ENCODE data around the gene PSMC3IP.
A peak's percentile ranks its signal among the peaks of the same experiment; 100 is the strongest.

Gene PSMC3IP

DNA sequence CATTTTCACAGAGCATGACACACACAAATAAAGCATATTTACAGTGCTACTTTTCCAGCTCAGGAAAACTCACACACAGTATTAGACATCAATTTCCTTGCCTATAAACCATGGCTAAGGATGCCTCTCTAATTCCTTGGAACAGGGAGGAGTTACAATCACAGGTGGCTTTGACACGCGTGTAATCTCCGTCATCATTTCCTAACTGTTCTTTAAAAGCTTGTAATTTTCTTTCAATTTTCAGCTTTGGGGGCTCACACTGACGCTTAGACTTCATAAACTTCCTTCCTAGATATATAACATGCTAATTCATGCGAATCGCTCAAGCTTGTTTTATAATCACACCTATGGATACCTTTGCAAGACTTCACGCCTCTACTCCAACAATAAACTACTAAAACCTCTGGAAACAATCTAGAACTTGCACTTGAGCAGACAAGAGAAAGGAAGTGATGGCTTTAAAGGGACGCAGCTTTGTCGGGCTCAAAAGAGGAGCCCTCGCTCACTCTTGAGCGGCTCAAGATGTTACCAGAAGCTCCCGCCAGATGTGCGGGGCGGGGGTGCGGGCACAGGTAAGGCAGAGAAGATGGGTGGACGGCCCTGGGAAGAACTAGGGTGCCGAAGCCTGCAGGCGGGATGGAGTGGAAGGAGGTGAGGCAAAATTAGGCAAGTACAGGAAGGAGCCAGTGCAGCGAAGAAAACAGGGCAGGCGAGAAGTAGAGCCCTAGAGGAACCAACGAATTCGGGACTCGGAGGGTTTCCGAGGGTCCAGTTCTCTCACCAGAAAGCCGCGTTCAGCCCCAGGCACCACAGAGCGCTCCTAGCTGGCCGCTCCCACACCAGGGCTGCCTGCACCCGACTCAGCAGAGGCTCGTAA is 31.0 kb upstream of the PSMC3IP start:
- peak; percentile 54 to 70 for DNase-seq
- TF ChIP-seq POLR2A (IDR thresholded peaks at IDR 0.05; ENCODE audit: low read length) (no peak), GATA1 (IDR thresholded peaks at IDR 0.05; ENCODE audit: low read depth, low read length) (no peak)

DNA sequence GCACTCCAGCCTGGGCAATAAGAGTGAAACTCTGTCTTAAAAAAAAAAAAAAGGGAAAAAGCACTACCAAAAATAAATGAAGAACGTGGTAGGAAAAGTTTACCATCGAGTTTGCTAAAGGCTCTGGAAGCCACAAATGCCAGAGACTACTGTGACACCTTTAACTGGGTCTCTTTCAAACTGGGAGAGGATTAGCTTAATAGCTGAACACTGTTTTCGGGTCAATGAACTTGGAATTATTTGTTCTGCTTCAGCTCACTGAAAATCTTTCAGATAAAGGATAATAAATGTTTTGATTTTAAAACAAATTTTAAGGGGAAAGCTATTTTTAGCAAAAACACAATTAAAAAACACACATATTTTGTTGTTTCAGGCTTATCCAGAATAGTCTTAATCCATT is 30.2 kb upstream of the PSMC3IP start:
- TF ChIP-seq POLR2A (IDR thresholded peaks at IDR 0.05; ENCODE audit: low read length) (no peak), GATA1 (IDR thresholded peaks at IDR 0.05; ENCODE audit: low read depth, low read length) (no peak)
- DNase-seq: no peak

DNA sequence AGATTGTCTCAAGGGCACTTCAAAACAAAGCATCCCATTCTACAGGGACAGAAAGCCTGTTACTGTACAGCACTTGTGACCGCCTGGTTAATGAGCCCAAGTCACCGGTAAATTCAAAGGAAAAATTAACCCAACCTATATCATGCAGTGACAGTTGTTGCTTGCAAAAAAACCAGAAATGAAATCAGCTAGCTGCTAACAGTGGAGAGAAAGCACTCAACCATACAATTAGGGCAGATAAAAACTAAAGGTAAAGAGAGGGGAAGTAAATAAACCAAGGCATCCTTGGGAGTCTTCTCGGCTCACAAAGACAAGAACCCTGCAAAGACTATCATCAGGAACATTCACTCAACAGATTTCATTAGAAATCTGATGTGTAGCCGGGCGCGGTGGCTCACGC is 25.8 kb upstream of the PSMC3IP start:
- no peak for DNase-seq
- TF ChIP-seq POLR2A (IDR thresholded peaks at IDR 0.05; ENCODE audit: low read length) (no peak), GATA1 (IDR thresholded peaks at IDR 0.05; ENCODE audit: low read depth, low read length) (no peak)

DNA sequence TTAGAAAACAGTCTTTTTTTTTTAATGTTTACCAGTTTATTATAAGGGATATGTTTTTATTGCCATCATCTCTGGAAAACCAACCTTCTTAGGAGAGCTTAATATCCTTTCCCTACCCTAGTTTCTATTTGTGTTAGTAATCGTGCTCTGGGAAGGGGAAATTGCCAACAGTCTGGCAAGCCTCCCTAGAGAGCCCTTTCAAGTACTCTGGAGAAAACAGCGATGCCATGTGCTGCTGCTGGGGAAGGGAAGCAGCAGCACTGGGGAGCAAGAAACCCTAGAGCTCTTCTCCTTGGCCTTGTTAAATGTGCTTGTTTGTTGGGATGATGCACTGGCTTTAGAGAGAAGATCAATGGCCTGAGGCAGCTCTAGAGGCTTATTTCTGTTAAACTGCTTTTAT is 21.4 kb upstream of the PSMC3IP start:
- TF ChIP-seq POLR2A (IDR thresholded peaks at IDR 0.05; ENCODE audit: low read length): no peak
- no peak for TF ChIP-seq GATA1 (IDR thresholded peaks at IDR 0.05; ENCODE audit: low read depth, low read length)
- DNase-seq: no peak

DNA sequence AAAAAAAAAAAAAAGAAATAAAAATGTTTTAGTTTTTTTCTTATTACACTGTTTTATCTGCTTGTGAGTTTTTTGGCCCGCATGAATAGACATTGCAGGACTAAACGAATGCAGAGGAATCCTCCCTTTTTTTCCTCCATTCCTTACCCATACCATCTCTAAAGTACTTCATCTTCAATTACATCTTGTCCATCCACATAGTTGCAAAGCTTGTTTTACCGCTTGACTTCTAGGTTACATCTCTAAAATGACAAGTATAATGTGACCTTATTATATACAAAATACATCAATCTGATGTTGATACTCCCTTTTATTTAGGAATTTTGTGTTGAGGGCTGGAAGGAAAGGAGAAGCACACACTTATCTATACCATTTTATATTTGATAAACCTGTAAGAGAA is 18.9 kb upstream of the PSMC3IP start:
- DNase-seq: no peak
- no peak for TF ChIP-seq POLR2A (IDR thresholded peaks at IDR 0.05; ENCODE audit: low read length)

DNA sequence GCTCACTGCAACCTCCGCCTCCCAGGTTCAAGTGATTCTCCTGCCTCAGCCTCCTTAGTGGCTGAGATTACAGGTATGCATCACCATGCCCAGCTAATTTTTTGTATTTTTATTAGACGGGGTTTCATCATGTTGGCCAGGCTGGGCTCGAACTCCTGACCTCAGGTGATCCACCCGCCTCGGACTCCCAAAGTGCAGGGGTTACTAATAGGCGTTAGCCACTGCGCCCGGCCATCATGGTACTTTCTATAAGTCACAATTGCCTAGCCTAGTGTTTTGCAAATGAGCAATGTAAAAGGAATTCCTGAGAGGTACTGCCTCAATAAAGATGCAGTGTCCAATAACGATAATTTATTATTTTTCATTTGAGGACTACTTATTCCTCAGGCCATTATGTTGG is 13.9 kb upstream of the PSMC3IP start:
- DNase-seq: no peak
- TF ChIP-seq GATA1 (IDR thresholded peaks at IDR 0.05; ENCODE audit: low read depth, low read length) (no peak), POLR2A (IDR thresholded peaks at IDR 0.05; ENCODE audit: low read length) (no peak)

DNA sequence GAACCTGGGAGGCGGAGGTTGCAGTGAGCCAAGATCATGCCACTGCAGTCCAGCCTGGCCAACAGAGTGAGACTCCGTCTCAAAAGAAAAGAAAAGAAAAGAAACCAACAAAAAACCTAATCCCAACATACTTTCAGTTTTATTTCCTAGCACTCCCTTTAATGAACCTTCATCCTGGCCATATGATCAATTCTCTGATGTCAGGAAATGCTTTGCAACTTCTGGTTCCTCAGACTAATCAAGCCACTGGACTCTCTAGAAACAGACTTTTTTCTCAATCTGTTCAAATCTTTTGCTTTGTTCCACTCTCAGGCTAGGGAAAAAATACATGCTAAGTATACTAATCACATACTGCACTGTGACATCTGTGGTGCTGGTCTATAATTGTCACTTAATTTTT is 13.4 kb upstream of the PSMC3IP start:
- DNase-seq: no peak
- TF ChIP-seq POLR2A (IDR thresholded peaks at IDR 0.05; ENCODE audit: low read length) (no peak), GATA1 (IDR thresholded peaks at IDR 0.05; ENCODE audit: low read depth, low read length) (no peak)

DNA sequence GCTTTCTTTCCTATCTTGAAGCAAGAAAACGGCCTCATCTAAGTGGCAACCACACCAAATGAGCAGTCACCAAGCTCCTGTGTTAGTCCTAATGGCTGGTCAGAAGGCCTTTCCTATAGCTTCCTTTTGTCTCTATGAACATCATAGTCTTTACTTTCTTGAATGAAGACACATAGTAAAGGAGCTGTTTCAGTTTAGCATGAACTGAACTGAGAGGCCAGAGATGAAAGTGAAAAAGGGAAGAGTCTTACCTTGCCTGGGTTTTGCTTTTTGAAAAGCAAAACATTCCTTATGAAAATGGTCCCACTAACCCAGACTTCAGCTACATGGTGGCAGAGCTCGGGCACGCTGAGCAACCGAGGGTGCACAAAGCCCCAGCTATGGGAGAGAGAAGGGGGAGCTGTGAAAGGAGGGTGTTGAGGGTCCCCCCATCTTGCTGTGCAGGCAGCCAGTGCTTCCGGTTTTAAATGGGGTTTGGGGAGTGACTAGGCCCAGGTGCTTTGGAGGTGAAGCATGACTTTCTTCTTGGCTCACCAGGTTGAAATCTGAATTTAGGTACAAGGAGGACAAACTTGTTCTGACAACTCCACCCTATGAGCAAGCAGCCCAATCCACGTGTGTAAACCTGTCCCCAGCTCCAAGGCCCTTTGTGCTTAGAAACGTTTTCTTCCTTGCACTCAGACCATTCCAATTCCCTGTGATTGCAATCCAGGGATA is 9.1 kb upstream of the PSMC3IP start:
- no peak for DNase-seq
- TF ChIP-seq POLR2A (IDR thresholded peaks at IDR 0.05; ENCODE audit: low read length) (no peak), GATA1 (IDR thresholded peaks at IDR 0.05; ENCODE audit: low read depth, low read length) (no peak)

DNA sequence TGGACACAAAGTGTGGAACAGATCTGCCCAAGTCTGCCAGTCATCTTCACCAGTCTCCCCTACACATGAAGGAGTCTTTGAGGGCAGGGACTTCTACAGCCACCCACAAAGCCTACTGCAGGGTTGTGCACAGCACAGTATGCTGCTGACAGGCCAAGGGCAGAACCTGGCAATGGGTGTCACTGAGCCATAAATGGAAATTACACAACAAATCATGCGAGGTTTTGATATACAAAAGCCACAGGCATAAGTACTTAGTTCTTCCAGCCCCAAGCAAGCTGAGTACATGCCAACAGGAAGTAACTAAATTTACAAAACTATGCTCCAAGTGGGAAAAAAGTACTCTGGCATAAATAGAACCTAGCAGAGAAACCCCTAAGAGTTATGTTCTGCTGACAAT is 7.8 kb upstream of the PSMC3IP start:
- no peak for TF ChIP-seq GATA1 (IDR thresholded peaks at IDR 0.05; ENCODE audit: low read depth, low read length)
- no peak for TF ChIP-seq POLR2A (IDR thresholded peaks at IDR 0.05; ENCODE audit: low read length)

DNA sequence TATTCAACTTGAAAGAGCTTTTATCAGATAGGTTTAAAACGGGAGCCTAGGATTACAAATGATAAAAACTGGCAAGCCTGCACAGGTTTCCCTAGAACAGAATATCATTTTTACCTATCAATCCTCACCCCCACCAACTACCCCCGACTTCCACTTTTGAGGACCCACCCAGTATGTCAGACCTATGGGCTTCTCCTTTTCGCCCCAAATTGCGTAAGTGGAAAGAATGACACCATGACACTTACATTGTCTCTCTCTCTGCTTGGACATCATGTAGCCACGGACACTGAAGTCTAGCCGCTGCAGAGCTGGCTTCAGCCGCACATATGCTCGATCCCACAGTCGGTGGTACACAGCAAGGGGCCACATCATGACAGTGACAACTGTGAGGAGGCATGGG is 7.4 kb upstream of the PSMC3IP start:
- DNase-seq: no peak
- TF ChIP-seq GATA1 (IDR thresholded peaks at IDR 0.05; ENCODE audit: low read depth, low read length): no peak
- no peak for TF ChIP-seq POLR2A (IDR thresholded peaks at IDR 0.05; ENCODE audit: low read length)

More for the DNA sequence above, 7.8 kb upstream of the PSMC3IP start:
- DNase-seq: no peak

DNA sequence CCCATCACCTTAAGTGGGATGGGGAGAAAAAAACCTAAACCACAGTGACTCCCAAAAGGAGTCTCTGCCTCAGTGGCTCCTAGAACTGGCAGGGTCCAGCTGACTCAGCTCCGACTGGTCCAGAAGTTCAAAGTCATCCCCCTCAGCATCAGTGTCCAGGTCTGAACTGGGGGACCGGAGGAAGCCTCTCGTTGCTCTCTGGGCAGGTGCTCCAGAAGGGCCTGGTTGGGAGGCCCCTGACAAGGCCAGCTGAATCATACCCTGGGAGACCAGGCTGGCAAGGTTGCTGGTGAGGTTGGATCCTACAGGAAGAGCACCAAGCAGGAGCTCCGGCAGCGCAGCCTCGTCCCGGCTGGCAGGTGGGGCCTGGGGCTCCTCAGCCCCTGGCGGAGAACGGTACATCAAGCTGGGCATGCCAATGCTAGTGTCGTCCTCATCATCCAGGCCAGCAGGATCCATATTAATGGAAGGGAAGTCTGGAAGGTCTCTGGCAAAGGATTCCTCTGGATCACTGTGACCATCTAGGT is 4.3 kb upstream of the PSMC3IP start:
- TF ChIP-seq POLR2A (IDR thresholded peaks at IDR 0.05; ENCODE audit: low read length): no peak
- TF ChIP-seq GATA1 (IDR thresholded peaks at IDR 0.05; ENCODE audit: low read depth, low read length): no peak
- no peak for DNase-seq

DNA sequence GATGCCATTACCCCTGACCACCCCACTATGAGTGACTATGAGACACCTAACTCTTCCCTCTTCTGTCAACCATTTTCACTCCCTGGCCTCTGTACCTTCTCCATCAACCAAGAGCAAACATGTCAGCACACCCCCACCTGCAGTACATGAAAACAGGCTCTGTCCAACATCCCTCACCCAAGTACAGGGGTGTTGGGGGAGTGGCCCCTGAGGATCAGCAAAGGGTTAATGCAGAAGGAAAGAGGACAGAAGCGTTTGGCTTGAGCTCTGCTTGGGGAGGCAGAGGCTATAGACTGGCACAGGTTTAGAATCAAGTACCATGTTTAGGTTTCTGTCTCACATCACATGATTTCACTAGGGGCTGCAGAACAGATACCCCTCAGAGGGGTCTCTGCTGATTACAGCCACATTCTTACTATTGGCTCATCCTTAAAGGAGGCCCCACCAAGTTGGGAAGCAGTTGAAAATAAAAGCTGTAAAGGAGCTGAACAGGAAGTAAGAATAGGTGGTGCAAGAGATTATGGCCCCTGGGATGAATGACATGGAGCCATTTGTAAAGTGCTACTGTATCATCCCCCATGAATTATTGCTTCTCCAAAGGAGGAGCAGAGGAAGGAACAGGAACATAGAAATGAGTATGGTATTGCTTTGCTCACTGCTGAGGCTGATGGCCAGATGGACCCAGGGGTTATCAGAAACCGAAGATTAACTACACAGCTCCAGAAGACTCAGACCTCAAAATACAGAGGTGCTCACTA is 2.4 kb upstream of the PSMC3IP start:
- DNase-seq: no peak
- TF ChIP-seq POLR2A (IDR thresholded peaks at IDR 0.05; ENCODE audit: low read length) (no peak), GATA1 (IDR thresholded peaks at IDR 0.05; ENCODE audit: low read depth, low read length) (no peak)

DNA sequence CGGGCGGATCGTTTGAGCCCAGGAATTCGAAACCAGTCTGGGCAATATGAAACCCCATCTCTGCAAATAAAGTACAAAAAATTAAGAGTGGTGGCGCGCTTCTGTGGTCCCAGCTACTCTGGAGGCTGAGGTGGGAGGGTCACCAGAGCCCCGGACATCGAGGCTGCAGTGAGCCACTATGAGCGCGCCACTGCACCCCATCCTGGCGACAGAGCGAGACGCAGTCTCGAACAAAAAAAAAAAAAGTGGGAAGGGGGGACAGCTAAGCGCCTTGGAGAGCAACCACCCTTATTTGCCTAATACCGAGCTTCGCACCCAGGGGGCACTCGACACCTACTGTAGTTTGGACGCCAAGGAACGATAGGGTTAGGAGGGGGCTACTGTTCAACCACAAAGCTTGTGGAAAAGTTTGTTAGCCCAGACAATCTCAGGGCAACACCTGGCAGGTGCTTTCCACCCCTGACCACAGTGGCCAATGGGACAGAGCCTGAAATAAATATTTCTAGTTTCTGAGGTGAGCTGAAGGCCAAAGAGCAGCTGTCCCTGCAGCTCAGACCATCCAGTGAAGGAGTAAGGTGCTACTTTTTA is 847 bp upstream of the PSMC3IP start:
- peak; percentile 88 to 89 for DNase-seq
- TF ChIP-seq POLR2A (IDR thresholded peaks at IDR 0.05; ENCODE audit: low read length) (no peak), GATA1 (IDR thresholded peaks at IDR 0.05; ENCODE audit: low read depth, low read length) (no peak)

DNA sequence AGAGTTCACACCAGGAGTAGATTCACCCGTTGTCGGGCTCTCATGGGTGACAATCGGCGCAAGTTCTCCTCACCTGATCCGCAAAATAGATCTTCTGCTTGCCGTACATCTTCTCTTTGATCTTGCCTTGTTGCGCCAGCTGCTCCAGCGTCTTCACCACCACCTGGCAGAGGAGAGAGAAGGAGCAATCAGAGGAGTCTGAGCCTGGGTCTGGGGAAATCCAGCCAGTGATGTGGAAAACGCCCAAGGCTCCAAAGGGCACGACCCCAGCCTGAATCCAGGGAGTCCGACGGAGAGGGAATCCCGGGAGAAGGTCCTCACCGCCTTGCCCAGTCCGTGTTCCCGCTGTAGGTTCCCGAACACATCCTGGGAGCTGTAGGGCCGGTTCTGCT is 393 bp downstream of the PSMC3IP start:
- TF ChIP-seq GATA1 (IDR thresholded peaks at IDR 0.05; ENCODE audit: low read depth, low read length) (no peak), POLR2A (IDR thresholded peaks at IDR 0.05; ENCODE audit: low read length) (no peak)
- peak in 1 of 2 experiments; percentile 52 for DNase-seq

Data from erythroblast (primary cell).